IPS DF 6.9 (cell line): ENCODE data around the gene ADGRB2.

Source experiments
- DNase-seq: peaks from one replicate; pipeline ENCODE4 v3.0.0-alpha.2; 2013; ENCODE audit warnings: low read depth, low spot score
- H3K27ac ChIP-seq: one replicate; pipeline ENCODE4 v1.5.1; 2013; ENCODE audit warnings: low read length, control low read depth
- H3K27me3 ChIP-seq: 2 replicates; pipeline ENCODE4 v1.6.1; 2013; ENCODE audit warnings: mild to moderate bottlenecking, low read length; ENCODE audit not compliant: control insufficient read depth, insufficient read depth
- H3K36me3 ChIP-seq: 2 replicates; pipeline ENCODE4 v1.6.1; 2013; ENCODE audit warnings: low read length; ENCODE audit not compliant: control insufficient read depth, insufficient read depth
- H3K4me1 ChIP-seq: 2 replicates; pipeline ENCODE4 v1.6.1; 2013; ENCODE audit warnings: low read length; ENCODE audit not compliant: control insufficient read depth, insufficient read depth
- H3K4me3 ChIP-seq: 2 replicates; pipeline ENCODE4 v1.5.1; 2013; ENCODE audit warnings: mild to moderate bottlenecking, low read length
- H3K9me3 ChIP-seq: 2 replicates; pipeline ENCODE4 v1.6.1; 2013; ENCODE audit warnings: low read length, inconsistent platforms; ENCODE audit not compliant: control insufficient read depth, insufficient read depth
- WGBS: extraction: QIAGEN DNeasy Blood & Tissue Kit; methylation state at CpG from one replicate; pipeline ENCODE4 v1.1.7; 2013; ENCODE audit warnings: mixed read lengths, missing lambda C conversion rate; ENCODE audit not compliant: insufficient read length, insufficient coverage; 5-methylcytosine and 5-hydroxymethylcytosine counted together

The ADGRB2 gene

GRCh38 chr1:31736675-31737074 is 27.5 kb downstream of the ADGRB2 start:
- no peaks in the 10 kb centered on the region for H3K27me3 ChIP-seq
- H3K36me3 ChIP-seq, result peaks cover 2% of the 10 kb centered on the region; the same call in 1 of the 2 replicates
- H3K4me1 ChIP-seq, result 0 out of 2 replicates have a peak, but pooled peaks cover 1% of the 10 kb centered on the region
- no CpG with 5 or more reads among the region's 18 CpGs for WGBS
- no peak overlapping the region for H3K27ac ChIP-seq
- no peak overlapping the region for H3K4me3 ChIP-seq
- no peaks in the 10 kb centered on the region for H3K9me3 ChIP-seq
- no peak for DNase-seq

DNA sequence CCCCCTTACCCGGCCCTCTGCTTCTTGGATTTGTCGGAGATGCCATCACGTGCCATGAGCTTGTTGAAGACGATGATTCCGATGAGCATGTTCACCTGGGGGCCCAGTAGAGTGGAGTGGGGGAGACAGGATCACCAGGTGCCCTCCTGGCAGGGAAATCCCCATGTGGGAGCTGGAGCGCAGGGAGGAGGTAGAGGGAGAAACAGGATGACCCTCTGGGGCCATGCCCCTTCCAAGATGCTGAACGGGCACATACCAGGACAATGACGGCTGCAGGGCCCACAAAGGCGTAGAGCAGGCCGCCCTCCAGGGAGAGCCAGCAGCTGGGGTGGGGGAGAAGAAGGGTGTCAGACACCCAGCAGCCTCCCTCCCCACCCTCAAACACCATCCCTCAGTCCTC is 28.6 kb downstream of the ADGRB2 start:
- no CpG with 5 or more reads among the region's 10 CpGs for WGBS
- no peak for DNase-seq
- Histone ChIP-seq H3K27ac (no peak overlapping the region), H3K36me3 (0 out of 2 replicates have a peak, but pooled peaks cover 2% of the 10 kb centered on the region), H3K4me1 (0 out of 2 replicates have a peak, but pooled peaks cover 1% of the 10 kb centered on the region), H3K4me3 (no peak overlapping the region), H3K9me3 (no peaks in the 10 kb centered on the region), H3K27me3 (no peaks in the 10 kb centered on the region)

DNA sequence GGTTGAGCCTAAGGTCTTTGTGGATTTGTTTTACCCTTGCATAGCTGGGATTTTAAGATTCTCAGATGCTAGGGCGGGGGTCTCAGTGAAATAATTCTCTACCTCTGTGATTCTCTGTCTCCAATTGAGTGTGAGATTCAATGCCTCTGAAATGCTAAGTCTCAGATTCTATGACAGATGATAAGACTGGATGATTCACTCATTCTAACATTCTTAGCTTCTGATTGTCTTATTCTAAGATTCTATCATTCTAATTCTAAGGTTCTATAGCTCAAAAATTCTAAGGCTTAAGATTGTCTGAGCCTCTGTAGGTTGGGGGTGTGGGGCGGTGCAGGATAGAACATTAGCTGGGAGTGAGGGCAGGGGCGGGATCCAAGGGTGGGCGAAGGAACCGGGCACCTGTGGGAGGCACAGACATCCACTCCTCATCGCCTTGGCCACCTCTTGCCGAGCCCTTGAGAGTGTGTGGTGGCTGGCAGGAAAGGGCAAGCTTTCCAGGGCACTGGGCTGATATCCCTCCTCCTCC is 29.5 kb downstream of the ADGRB2 start:
- Histone ChIP-seq H3K27me3 (no peaks in the 10 kb centered on the region), H3K9me3 (no peaks in the 10 kb centered on the region), H3K36me3 (0 out of 2 replicates have a peak, but pooled peaks cover 2% of the 10 kb centered on the region), H3K4me3 (no peak overlapping the region), H3K27ac (no peak overlapping the region), H3K4me1 (0 out of 2 replicates have a peak, but pooled peaks cover 1% of the 10 kb centered on the region)
- WGBS, result no CpG with 5 or more reads among the region's 7 CpGs
- DNase-seq, result no peak

GRCh38 chr1:31733389-31734219 is 30.5 kb downstream of the ADGRB2 start:
- H3K36me3 ChIP-seq, result 0 out of 2 replicates have a peak, but pooled peaks cover 2% of the 10 kb centered on the region
- H3K4me1 ChIP-seq, result no peaks in the 10 kb centered on the region
- no peak overlapping the region for H3K27ac ChIP-seq
- DNase-seq, result no peak
- no peaks in the 10 kb centered on the region for H3K27me3 ChIP-seq
- no CpG with 5 or more reads among the region's 19 CpGs for WGBS
- no peak overlapping the region for H3K4me3 ChIP-seq
- H3K9me3 ChIP-seq, result no peaks in the 10 kb centered on the region

DNA sequence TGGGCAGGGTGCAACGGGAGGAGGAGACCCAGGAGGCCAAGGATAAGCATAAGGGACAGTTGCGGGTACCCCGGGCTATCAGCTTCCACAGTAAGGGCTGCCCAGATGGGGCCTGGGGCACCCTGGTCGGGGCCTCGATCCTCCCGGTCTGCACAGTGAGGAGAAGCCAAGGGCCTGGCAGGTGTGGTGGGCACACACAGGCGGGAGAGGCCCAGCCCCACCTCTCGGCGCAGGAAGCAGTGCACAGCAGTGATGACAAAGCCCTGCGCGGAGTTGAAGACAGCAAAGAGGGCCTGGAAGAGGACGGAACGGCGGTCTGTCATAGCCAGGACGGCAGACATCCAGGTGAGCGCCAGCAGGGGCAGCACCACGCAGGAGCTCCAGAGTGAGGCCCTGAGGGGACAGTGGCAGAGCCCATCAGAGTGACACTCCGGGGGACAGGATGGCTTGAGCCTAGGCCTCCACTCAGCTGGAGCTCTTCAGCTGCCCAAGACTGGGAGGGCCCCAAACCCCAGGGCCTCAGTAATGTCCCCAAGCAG is 31.3 kb downstream of the ADGRB2 start:
- Histone ChIP-seq H3K27ac (no peak overlapping the region), H3K27me3 (no peaks in the 10 kb centered on the region), H3K9me3 (no peaks in the 10 kb centered on the region), H3K36me3 (0 out of 2 replicates have a peak, but pooled peaks cover 2% of the 10 kb centered on the region), H3K4me1 (no peaks in the 10 kb centered on the region), H3K4me3 (no peak overlapping the region; the same call in 1 of the 2 replicates)
- no peak for DNase-seq
- WGBS, result no CpG with 5 or more reads among the region's 18 CpGs

- H3K4me1 ChIP-seq, result no peaks in the 10 kb centered on the region
These were observed 31.8 kb downstream of the ADGRB2 start for GRCh38 chr1:31732343-31732742.

GRCh38 chr1:31731049-31731565 is 33.0 kb downstream of the ADGRB2 start:
- no peak for DNase-seq
- Histone ChIP-seq H3K27me3 (no peaks in the 10 kb centered on the region), H3K4me1 (no peaks in the 10 kb centered on the region), H3K36me3 (0 out of 2 replicates have a peak, but pooled peaks cover 2% of the 10 kb centered on the region), H3K4me3 (no peak overlapping the region), H3K9me3 (no peaks in the 10 kb centered on the region), H3K27ac (no peak overlapping the region)
- WGBS, result no CpG with 5 or more reads among the region's 12 CpGs

More at GRCh38 chr1:31732343-31732742, 31.8 kb downstream of the ADGRB2 start:
- DNase-seq, result no peak
- no peak overlapping the region for H3K27ac ChIP-seq
- no peaks in the 10 kb centered on the region for H3K27me3 ChIP-seq
- H3K9me3 ChIP-seq, result no peaks in the 10 kb centered on the region
- WGBS, result no CpG with 5 or more reads among the region's 6 CpGs
- H3K36me3 ChIP-seq, result 0 out of 2 replicates have a peak, but pooled peaks cover 2% of the 10 kb centered on the region
- no peak overlapping the region for H3K4me3 ChIP-seq

DNA sequence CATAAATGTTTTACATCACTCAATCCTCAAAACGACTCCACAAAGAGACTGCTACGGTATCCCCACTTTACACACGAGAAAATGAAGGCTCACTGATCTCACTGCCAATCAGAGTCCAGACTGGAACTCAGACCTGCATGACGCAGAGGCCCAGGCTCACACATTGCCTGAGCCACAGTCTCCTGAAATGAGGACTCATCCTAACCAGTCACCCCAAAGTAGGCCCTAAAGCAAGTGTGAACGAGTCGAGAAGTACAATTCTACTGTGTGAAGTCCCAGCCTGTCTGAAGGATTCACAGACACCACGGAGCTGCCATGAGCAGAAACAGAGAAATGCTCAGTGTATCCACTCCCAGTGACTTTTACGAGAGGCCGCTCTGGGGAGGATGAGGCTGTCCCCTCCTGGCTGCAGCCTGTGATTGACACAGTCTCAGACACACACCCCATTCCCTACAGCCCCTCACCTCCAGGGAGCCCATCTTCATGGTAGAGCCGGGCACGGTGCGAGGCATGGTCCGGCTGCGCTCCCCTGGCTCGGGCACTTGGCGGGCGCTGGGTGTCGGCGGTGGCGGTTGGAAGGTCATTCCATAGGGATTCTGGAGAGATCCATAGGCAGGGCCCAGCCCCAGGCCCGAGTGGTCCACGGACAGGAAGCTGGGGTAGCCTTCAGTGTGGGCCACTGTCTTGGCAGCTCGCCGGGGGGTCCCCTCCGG is 33.6 kb downstream of the ADGRB2 start:
- Histone ChIP-seq H3K9me3 (no peaks in the 10 kb centered on the region), H3K27me3 (no peaks in the 10 kb centered on the region), H3K4me1 (no peaks in the 10 kb centered on the region; the same call in 1 of the 2 replicates), H3K36me3 (0 out of 2 replicates have a peak, but pooled peaks cover 2% of the 10 kb centered on the region), H3K4me3 (no peak overlapping the region), H3K27ac (no peak overlapping the region)
- DNase-seq, result no peak
- no CpG with 5 or more reads among the region's 25 CpGs for WGBS

- Histone ChIP-seq H3K27ac (no peak overlapping the region), H3K9me3 (no peaks in the 10 kb centered on the region), H3K27me3 (no peaks in the 10 kb centered on the region), H3K36me3 (0 out of 2 replicates have a peak, but pooled peaks cover 2% of the 10 kb centered on the region), H3K4me1 (peaks cover 2% of the 10 kb centered on the region), H3K4me3 (no peak overlapping the region)
- no CpG with 5 or more reads among the region's 19 CpGs for WGBS
- no peak for DNase-seq
These were observed 36.3 kb downstream of the ADGRB2 start for GRCh38 chr1:31727849-31728248.

DNA sequence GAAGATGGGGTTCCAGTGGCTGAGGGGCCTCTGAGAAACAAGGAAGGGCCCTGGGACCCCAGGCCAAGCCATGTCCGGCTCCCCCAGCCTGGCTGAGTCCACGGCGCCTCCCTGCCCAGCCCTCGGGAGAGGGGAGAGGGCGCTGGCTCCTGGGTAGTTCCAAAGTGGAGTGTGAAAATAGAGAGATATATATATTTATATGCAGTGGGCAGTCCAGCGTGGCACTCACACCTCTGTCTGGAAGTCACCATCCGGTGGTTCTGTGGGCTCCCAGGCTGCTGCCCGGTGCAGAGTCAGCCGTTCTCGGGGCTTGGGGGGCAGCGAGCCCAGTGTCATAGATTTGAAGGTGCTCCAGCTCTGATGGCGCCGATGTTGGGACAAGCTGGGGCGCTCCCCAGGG is 36.9 kb downstream of the ADGRB2 start:
- no peak overlapping the region for H3K4me3 ChIP-seq
- WGBS, result no CpG with 5 or more reads among the region's 14 CpGs
- peaks cover 2% of the 10 kb centered on the region for H3K4me1 ChIP-seq
- H3K27me3 ChIP-seq, result no peaks in the 10 kb centered on the region
- H3K27ac ChIP-seq, result no peak overlapping the region
- H3K36me3 ChIP-seq, result 0 out of 2 replicates have a peak, but pooled peaks cover 2% of the 10 kb centered on the region
- no peak for DNase-seq
- H3K9me3 ChIP-seq, result no peaks in the 10 kb centered on the region
